Measurements from ENCODE around the gene IFNA8. TPM values are rescaled to one million over a fixed set of nuclear protein-coding genes. Genes with fewer than 3 reads are reported as not detected.

IFNA8 gene
- total RNA-seq, 1 experiment from 2014 or later: not detected

GRCh38 chr9:21385131-21385670 is 23.7 kb upstream of the IFNA8 start, which contains the start of gene IFNA2:
TSS of gene IFNA2 (minus strand) at chr9:21385398. CDS start at chr9:21385329, 69 bp downstream.
- no peak within 1 kb of the TSS for H3K4me3 Mint-ChIP-seq
- H3K27ac Mint-ChIP-seq: no peak within 1 kb of the TSS
- TF ChIP-seq TCF7 (CRISPR knock-in tag; IDR thresholded peaks at IDR 0.05; ENCODE audit: low read depth) (no peak), ZNF512 (CRISPR knock-in tag; IDR thresholded peaks at IDR 0.05; ENCODE audit: borderline replicate concordance) (no peak), AR (CRISPR knock-in tag; IDR thresholded peaks at IDR 0.05) (no peak), PREB (CRISPR knock-in tag; IDR thresholded peaks at IDR 0.05; ENCODE audit: borderline replicate concordance) (no peak), MAX (CRISPR knock-in tag; IDR thresholded peaks at IDR 0.05) (no peak), ATF2 (CRISPR knock-in tag; IDR thresholded peaks at IDR 0.05; ENCODE audit: borderline replicate concordance, low read depth) (no peak), E2F5 (CRISPR knock-in tag; IDR thresholded peaks at IDR 0.05) (no peak), ZNF425 (CRISPR knock-in tag; conservative IDR thresholded peaks at IDR 0.05) (no peak), CTCF (IDR thresholded peaks at IDR 0.05) (no peak)
- no peaks in the 10 kb centered on the region; the same call in 1 of the 2 replicates for H3K27me3 Mint-ChIP-seq (ENCODE audit: low read depth)
- H3K4me1 Mint-ChIP-seq: peaks cover 15% of the 10 kb centered on the region
- DNase-seq (ENCODE audit: low spot score) (no peak), ATAC-seq (no peak)
- ChIA-PET POLR2A (no interaction called here), CTCF (no interaction called here)
- no peaks in the 10 kb centered on the region; the same call in 1 of the 2 replicates for H3K9me3 Mint-ChIP-seq
- H3K36me3 Mint-ChIP-seq: no peaks in the 10 kb centered on the region

GRCh38 chr9:21392270-21392669 is 16.6 kb upstream of the IFNA8 start:
- Mint-ChIP-seq H3K4me1 (peaks cover 2% of the 10 kb centered on the region; the same call in 1 of the 2 replicates), H3K27me3 (ENCODE audit: low read depth) (peaks cover 32% of the 10 kb centered on the region), H3K4me3 (no peak overlapping the region), H3K36me3 (no peaks in the 10 kb centered on the region), H3K9me3 (no peaks in the 10 kb centered on the region), H3K27ac (no peak overlapping the region)
- peak; percentile 96 for ATAC-seq
- CTCF ChIA-PET: interaction anchor here (0.6 to 2.5 kb wide), 21 partner anchors 11 to 209 kb away, joined by 3 to 19 read pairs (median 5); partner anchors contain the start of gene KLHL9
- POLR2A ChIA-PET: no interaction called here
- no peak for DNase-seq (ENCODE audit: low spot score)
- TF ChIP-seq PRDM15 (CRISPR knock-in tag; IDR thresholded peaks at IDR 0.05) (no peak), CBFB (CRISPR knock-in tag; IDR thresholded peaks at IDR 0.05; ENCODE audit: low read depth) (no peak), TEAD4 (CRISPR knock-in tag; IDR thresholded peaks at IDR 0.05) (no peak), AR (CRISPR knock-in tag; IDR thresholded peaks at IDR 0.05) (no peak), ZNF219 (CRISPR knock-in tag; IDR thresholded peaks at IDR 0.05; ENCODE audit: borderline replicate concordance) (no peak)
